Measurements from ENCODE around the gene PNPLA4.

- TF ChIP-seq TAF1 (IDR thresholded peaks at IDR 0.05; ENCODE audit: borderline replicate concordance, low read depth, low read length), result no peak
- no peak for TF ChIP-seq POLR2A (IDR thresholded peaks at IDR 0.05; ENCODE audit: low read depth, low read length)
- no peak for TF ChIP-seq POLR2AphosphoS5 (IDR thresholded peaks at IDR 0.05; ENCODE audit: low read depth, low read length)
Observed at GRCh38 chrX:7972586-7972985, 45.4 kb upstream of the PNPLA4 start.

All from GM12892 (cell line).